Muscle of back (tissue), 13 donors: ENCODE data around the gene FCRL6. TPM values are rescaled to one million over a fixed set of nuclear protein-coding genes. Genes with fewer than 3 reads are reported as not detected.
A peak's percentile ranks its signal among the peaks of the same experiment; 100 is the strongest.

Experiments used
- DNase-seq, 3 donors: peaks; one replicate each; pipeline versions ENCODE4 v3.0.0 to v3.0.0-alpha.2; 2013
- long read RNA-seq, 9 donors: transcript quantifications; one replicate each; lab custom pipeline, GENCODE V29; 2026
- polyA plus RNA-seq, 10 donors: library from polyadenylated mRNA; unstranded; fragments of 120-200 nt; gene quantifications; one replicate each; pipeline ENCODE4 v1.2.1, GENCODE V29; 2013; ENCODE audit not compliant: insufficient read length in 10 of 10

Gene FCRL6
- polyA plus RNA-seq, result under 1 TPM in 4 of 10 donors, not detected in 6; 0.13 to 0.31 (median 0.19) TPM
- long read RNA-seq, donor 1, result 0 reads
- long read RNA-seq, donor 2, result 0 reads
- long read RNA-seq, donor 3, result 0 reads
- long read RNA-seq, donor 4, result 0 reads
- long read RNA-seq, donor 5, result 0 reads
- long read RNA-seq, donor 6, result 0 reads
- long read RNA-seq, donor 7, result 0 reads
- long read RNA-seq, donor 8, result 0 reads
- long read RNA-seq, donor 9, result 0 reads

GRCh38 chr1:159802111-159802510 lies at the start of gene FCRL6:
Gene FCRL6, plus strand, starts transcription at chr1:159802360. Its CDS starts 65 bp downstream, at chr1:159802425.
- no peak for DNase-seq

GRCh38 chr1:159753386-159753785 lies 48.8 kb upstream of the FCRL6 start:
- no peak for DNase-seq

GRCh38 chr1:159755451-159756007 lies 46.6 kb upstream of the FCRL6 start:
- no peak for DNase-seq

- DNase-seq, result no peak
Observed at GRCh38 chr1:159756397-159756796, 45.8 kb upstream of the FCRL6 start.

- DNase-seq, result no peak
Observed at GRCh38 chr1:159763686-159764085, 38.5 kb upstream of the FCRL6 start.

- no peak for DNase-seq
Observed at GRCh38 chr1:159765806-159766205, 36.4 kb upstream of the FCRL6 start.

- no peak for DNase-seq
Observed at GRCh38 chr1:159771127-159771895, 30.8 kb upstream of the FCRL6 start.

GRCh38 chr1:159774465-159774864 lies 27.7 kb upstream of the FCRL6 start:
- DNase-seq, result no peak

- no peak for DNase-seq
Observed at GRCh38 chr1:159775716-159776115, 26.4 kb upstream of the FCRL6 start.

- no peak for DNase-seq
Observed at GRCh38 chr1:159778266-159778665, 23.9 kb upstream of the FCRL6 start.

- peak in 1 of 3 donors; percentile 14 for DNase-seq
Observed at GRCh38 chr1:159779403-159779851, 22.7 kb upstream of the FCRL6 start.

GRCh38 chr1:159780583-159781582 lies 21.3 kb upstream of the FCRL6 start, which contains the start of gene DUSP23:
Gene DUSP23, plus strand, starts transcription at chr1:159780962. Its CDS starts 139 bp downstream, at chr1:159781101.
- peak; percentile 98 for DNase-seq

GRCh38 chr1:159781992-159782391 lies 20.2 kb upstream of the FCRL6 start:
- DNase-seq, result no peak

GRCh38 chr1:159783724-159784123 lies 18.4 kb upstream of the FCRL6 start:
- no peak for DNase-seq

- no peak for DNase-seq
Observed at GRCh38 chr1:159786465-159786864, 15.7 kb upstream of the FCRL6 start.

- DNase-seq, result no peak
Observed at GRCh38 chr1:159786966-159787365, 15.2 kb upstream of the FCRL6 start.

- no peak for DNase-seq
Observed at GRCh38 chr1:159790237-159790917, 11.8 kb upstream of the FCRL6 start.

- DNase-seq, result no peak
Observed at GRCh38 chr1:159791031-159791430, 11.1 kb upstream of the FCRL6 start.

- DNase-seq, result no peak
Observed at GRCh38 chr1:159791461-159791860, 10.7 kb upstream of the FCRL6 start.

GRCh38 chr1:159795534-159795933 lies 6.6 kb upstream of the FCRL6 start:
- DNase-seq, result no peak

GRCh38 chr1:159798893-159799292 lies 3.3 kb upstream of the FCRL6 start:
- DNase-seq, result peak; percentile 58 to 73 (median 70)
